ENCODE measurements around the gene PWWP2B. TPM values are rescaled to one million over a fixed set of nuclear protein-coding genes. Genes with fewer than 3 reads are reported as not detected.

PWWP2B gene
- total RNA-seq, 1 donor from 2014 or later = 12.0 TPM

DNA sequence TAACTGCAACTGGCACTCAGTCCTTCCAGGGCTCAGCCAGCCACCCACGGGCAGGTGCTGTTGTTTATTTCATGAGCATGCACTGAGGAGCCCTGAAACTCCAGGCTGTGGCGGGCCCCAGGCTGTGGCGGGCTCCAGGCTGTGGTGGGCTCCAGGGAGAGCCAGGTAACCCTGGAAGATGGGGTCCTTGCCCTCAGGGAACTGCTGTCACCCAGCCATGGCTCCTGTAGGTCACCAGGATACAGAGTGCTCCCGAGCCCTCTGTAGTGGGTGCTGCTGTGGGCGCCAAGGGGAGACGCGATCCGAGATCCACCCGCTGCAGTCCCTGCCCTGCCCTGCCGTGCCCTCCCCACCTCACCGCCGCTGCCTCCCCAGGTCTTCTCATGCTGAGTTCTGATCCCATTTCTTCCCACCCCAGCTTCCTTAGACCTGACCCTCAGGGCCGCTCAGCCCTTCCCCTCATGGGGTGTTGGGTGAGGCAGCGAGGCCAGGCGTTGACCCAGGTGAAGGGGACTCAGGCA lies 35.4 kb upstream of the PWWP2B start:
- Histone ChIP-seq H3K9ac (ENCODE audit: low read length) (no peak overlapping the region), H3K27ac (ENCODE audit: low read depth, low read length) (no peak overlapping the region), H3K4me3 (ENCODE audit: insufficient read depth, low read depth, low read length) (no peak overlapping the region), H3K79me2 (ENCODE audit: insufficient read depth, low read length) (no peaks in the 10 kb centered on the region), H3K36me3 (ENCODE audit: insufficient read depth, low read length) (no peaks in the 10 kb centered on the region), H4K20me1 (ENCODE audit: insufficient read depth, low read length) (no peaks in the 10 kb centered on the region), H3K4me1 (ENCODE audit: insufficient read depth, low read length) (no peaks in the 10 kb centered on the region), H3K4me2 (ENCODE audit: low read length) (no peak overlapping the region), H3K27me3 (ENCODE audit: insufficient read depth, low read length) (no peaks in the 10 kb centered on the region), H2AFZ (ENCODE audit: low read depth, low read length) (no peak overlapping the region), H3K9me3 (ENCODE audit: insufficient read depth, low read depth, low read length) (no peaks in the 10 kb centered on the region)
- Mint-ChIP-seq H3K9me3 (ENCODE audit: unreplicated experiment) (no peaks in the 10 kb centered on the region), H3K27me3 (ENCODE audit: low read depth, unreplicated experiment) (peaks cover 3% of the 10 kb centered on the region), H3K36me3 (ENCODE audit: low read depth, unreplicated experiment) (peaks cover 14% of the 10 kb centered on the region), H3K4me3 (ENCODE audit: unreplicated experiment) (no peak overlapping the region), H3K4me1 (ENCODE audit: low read depth, unreplicated experiment) (no peaks in the 10 kb centered on the region), H3K27ac (ENCODE audit: unreplicated experiment) (no peak overlapping the region)
- no peak for FAIRE-seq
- DNase-seq (ENCODE audit: low read depth) = no peak
- TF ChIP-seq EZH2 (IDR thresholded peaks at IDR 0.05; ENCODE audit: insufficient read depth, low read length) = no peak
- TF ChIP-seq, protein P1, sequence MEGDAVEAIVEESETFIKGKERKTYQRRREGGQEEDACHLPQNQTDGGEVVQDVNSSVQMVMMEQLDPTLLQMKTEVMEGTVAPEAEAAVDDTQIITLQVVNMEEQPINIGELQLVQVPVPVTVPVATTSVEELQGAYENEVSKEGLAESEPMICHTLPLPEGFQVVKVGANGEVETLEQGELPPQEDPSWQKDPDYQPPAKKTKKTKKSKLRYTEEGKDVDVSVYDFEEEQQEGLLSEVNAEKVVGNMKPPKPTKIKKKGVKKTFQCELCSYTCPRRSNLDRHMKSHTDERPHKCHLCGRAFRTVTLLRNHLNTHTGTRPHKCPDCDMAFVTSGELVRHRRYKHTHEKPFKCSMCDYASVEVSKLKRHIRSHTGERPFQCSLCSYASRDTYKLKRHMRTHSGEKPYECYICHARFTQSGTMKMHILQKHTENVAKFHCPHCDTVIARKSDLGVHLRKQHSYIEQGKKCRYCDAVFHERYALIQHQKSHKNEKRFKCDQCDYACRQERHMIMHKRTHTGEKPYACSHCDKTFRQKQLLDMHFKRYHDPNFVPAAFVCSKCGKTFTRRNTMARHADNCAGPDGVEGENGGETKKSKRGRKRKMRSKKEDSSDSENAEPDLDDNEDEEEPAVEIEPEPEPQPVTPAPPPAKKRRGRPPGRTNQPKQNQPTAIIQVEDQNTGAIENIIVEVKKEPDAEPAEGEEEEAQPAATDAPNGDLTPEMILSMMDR (IDR thresholded peaks at IDR 0.05; ENCODE audit: insufficient read depth, low read depth, low read length) = no peak

DNA sequence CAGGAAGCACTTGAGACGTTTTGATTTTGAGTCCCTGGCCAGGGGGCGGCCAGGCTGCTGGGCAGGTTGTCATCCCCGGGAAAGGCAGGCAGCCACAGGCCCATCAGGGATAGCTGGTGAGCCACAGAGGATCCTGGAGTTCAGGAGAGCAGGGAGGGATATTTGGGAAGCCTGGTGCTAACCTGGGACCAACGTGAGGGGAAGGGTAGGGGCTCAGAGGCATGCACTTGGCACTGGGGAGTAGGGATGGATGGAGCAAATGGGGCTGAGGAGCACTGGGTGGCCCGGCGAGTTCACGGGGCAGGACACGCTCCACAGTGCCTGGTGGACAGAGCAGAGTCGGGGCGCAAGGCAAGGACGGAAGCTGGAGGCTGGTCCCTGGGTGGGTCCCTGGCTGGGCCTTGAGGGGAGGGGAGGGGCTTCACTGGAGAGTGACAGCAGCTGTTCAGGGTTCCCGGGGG lies 34.8 kb upstream of the PWWP2B start:
- Histone ChIP-seq H4K20me1 (ENCODE audit: insufficient read depth, low read length) (no peaks in the 10 kb centered on the region), H3K9me3 (ENCODE audit: insufficient read depth, low read depth, low read length) (no peaks in the 10 kb centered on the region), H3K27me3 (ENCODE audit: insufficient read depth, low read length) (no peaks in the 10 kb centered on the region), H3K27ac (ENCODE audit: low read depth, low read length) (no peak overlapping the region), H3K79me2 (ENCODE audit: insufficient read depth, low read length) (no peaks in the 10 kb centered on the region), H3K4me2 (ENCODE audit: low read length) (no peak overlapping the region), H3K9ac (ENCODE audit: low read length) (no peak overlapping the region), H3K4me1 (ENCODE audit: insufficient read depth, low read length) (no peaks in the 10 kb centered on the region), H3K4me3 (ENCODE audit: insufficient read depth, low read depth, low read length) (no peak overlapping the region), H2AFZ (ENCODE audit: low read depth, low read length) (no peak overlapping the region), H3K36me3 (ENCODE audit: insufficient read depth, low read length) (no peaks in the 10 kb centered on the region)
- Mint-ChIP-seq H3K9me3 (ENCODE audit: unreplicated experiment) (no peaks in the 10 kb centered on the region), H3K4me1 (ENCODE audit: low read depth, unreplicated experiment) (no peaks in the 10 kb centered on the region), H3K27ac (ENCODE audit: unreplicated experiment) (no peak overlapping the region), H3K27me3 (ENCODE audit: low read depth, unreplicated experiment) (peaks cover 3% of the 10 kb centered on the region), H3K36me3 (ENCODE audit: low read depth, unreplicated experiment) (peaks cover 19% of the 10 kb centered on the region), H3K4me3 (ENCODE audit: unreplicated experiment) (no peak overlapping the region)
- no peak for FAIRE-seq
- no peak for TF ChIP-seq EZH2 (IDR thresholded peaks at IDR 0.05; ENCODE audit: insufficient read depth, low read length)
- TF ChIP-seq, protein P1 (IDR thresholded peaks at IDR 0.05; ENCODE audit: insufficient read depth, low read depth, low read length) = no peak
- no peak for DNase-seq (ENCODE audit: low read depth)

DNA sequence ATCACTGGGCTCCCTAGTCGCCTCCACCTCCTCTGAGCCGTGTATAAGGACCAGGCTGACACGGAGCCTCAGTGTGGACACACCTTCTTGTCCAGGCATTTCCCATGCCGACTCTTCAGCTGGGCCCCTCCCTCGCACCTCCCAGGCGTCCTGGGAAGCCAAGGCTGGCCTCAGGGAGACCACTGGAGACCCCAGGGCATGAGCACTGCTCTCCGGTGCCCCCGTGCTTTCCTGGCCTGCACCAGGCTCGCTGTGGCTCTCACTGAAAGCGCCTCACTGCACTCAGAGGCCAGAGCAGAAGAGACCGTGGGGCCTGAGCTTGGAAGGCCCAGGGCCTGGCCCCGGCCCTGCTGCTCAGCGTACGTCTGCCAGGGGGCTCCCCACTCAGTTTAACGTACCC lies 33.6 kb upstream of the PWWP2B start:
- H3K4me2 ChIP-seq (ENCODE audit: low read length) = no peak overlapping the region
- H3K36me3 Mint-ChIP-seq (ENCODE audit: low read depth, unreplicated experiment) = peaks cover 16% of the 10 kb centered on the region
- peaks cover 3% of the 10 kb centered on the region for H3K27me3 Mint-ChIP-seq (ENCODE audit: low read depth, unreplicated experiment)
- TF ChIP-seq, protein P1 (IDR thresholded peaks at IDR 0.05; ENCODE audit: insufficient read depth, low read depth, low read length) = no peak
- TF ChIP-seq EZH2 (IDR thresholded peaks at IDR 0.05; ENCODE audit: insufficient read depth, low read length) = no peak
- FAIRE-seq = no peak
- no peak overlapping the region for H3K27ac Mint-ChIP-seq (ENCODE audit: unreplicated experiment)
- H3K9me3 ChIP-seq (ENCODE audit: insufficient read depth, low read depth, low read length) = no peaks in the 10 kb centered on the region
- no peak for DNase-seq (ENCODE audit: low read depth)
- no peak overlapping the region for H3K4me3 ChIP-seq (ENCODE audit: insufficient read depth, low read depth, low read length)
- no peak overlapping the region for H3K27ac ChIP-seq (ENCODE audit: low read depth, low read length)
- H3K4me3 Mint-ChIP-seq (ENCODE audit: unreplicated experiment) = no peak overlapping the region
- H3K4me1 ChIP-seq (ENCODE audit: insufficient read depth, low read length) = no peaks in the 10 kb centered on the region
- H3K9ac ChIP-seq (ENCODE audit: low read length) = no peak overlapping the region
- no peaks in the 10 kb centered on the region for H4K20me1 ChIP-seq (ENCODE audit: insufficient read depth, low read length)
- no peaks in the 10 kb centered on the region for H3K4me1 Mint-ChIP-seq (ENCODE audit: low read depth, unreplicated experiment)
- no peaks in the 10 kb centered on the region for H3K36me3 ChIP-seq (ENCODE audit: insufficient read depth, low read length)
- no peaks in the 10 kb centered on the region for H3K9me3 Mint-ChIP-seq (ENCODE audit: unreplicated experiment)
- no peaks in the 10 kb centered on the region for H3K27me3 ChIP-seq (ENCODE audit: insufficient read depth, low read length)
- H2AFZ ChIP-seq (ENCODE audit: low read depth, low read length) = no peak overlapping the region
- H3K79me2 ChIP-seq (ENCODE audit: insufficient read depth, low read length) = no peaks in the 10 kb centered on the region
